SK-N-MC (cell line): ENCODE data around the gene NDUFAF4.

ENCODE experiments used
- EZH2 ChIP-seq: fragments of 200-600 bp; sonication (generic); IDR thresholded peaks from one replicate; pipeline ENCODE4 v1.6.1; 2017; ENCODE audit warnings: antibody characterized with exemption
- FOXP2 ChIP-seq: optimal IDR thresholded peaks from 2 replicates; pipeline ENCODE3; 2011; ENCODE audit warnings: mild to moderate bottlenecking, moderate library complexity; ENCODE audit not compliant: insufficient read depth; ENCODE audit errors: extremely low read length, control extremely low read depth

DNA sequence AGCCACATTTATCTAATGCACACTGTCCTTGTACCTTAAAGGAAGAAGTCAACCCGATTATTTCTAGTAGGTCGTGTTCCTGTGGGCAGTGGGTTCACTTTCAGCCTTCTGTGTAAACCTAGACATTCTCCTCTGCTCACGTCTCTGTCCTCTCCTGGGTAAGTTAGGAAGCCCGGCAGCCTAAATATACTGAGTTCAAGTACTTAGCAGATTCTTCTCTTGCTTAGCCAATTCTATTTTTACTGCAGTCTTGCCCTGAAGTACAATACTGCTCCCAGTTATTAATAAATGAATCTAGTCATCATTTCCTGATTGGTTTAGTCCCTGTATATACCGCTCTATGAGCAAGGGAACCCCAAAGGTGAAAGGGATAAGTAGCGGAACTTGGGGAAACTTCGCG, 45.8 kb downstream of the NDUFAF4 start:
- TF ChIP-seq FOXP2 (no peak), EZH2 (no peak)
